HG03066 (cell line): Measurements from ENCODE around the gene VSNL1.
"Not testable (repeated sequence)": the region's sequence is repeated elsewhere in the genome, so short reads cannot be mapped to it uniquely, and the experiment has no call there.

Experiments
- ATAC-seq: cut with Tn5 transposase; IDR thresholded peaks from one replicate; pipeline ENCODE4 v1.9.1; 2021; ENCODE audit warnings: low read depth; ENCODE audit not compliant: unreplicated experiment

Gene VSNL1

GRCh38 chr2:17541531-17541950, 1.0 kb downstream of the VSNL1 start:
- ATAC-seq, result no peak

GRCh38 chr2:17542471-17542870, 2.0 kb downstream of the VSNL1 start:
- ATAC-seq, result no peak

GRCh38 chr2:17543131-17543660, 2.7 kb downstream of the VSNL1 start:
- no peak for ATAC-seq

GRCh38 chr2:17543848-17544247, 3.4 kb downstream of the VSNL1 start:
- ATAC-seq, result no peak

- no peak for ATAC-seq
These were observed 3.8 kb downstream of the VSNL1 start for GRCh38 chr2:17544256-17544655.

- no peak for ATAC-seq
These were observed 5.5 kb downstream of the VSNL1 start for GRCh38 chr2:17545680-17546613.

- ATAC-seq, result no peak
These were observed 6.7 kb downstream of the VSNL1 start for GRCh38 chr2:17547237-17547636.

GRCh38 chr2:17547737-17548136, 7.2 kb downstream of the VSNL1 start:
- ATAC-seq, result no peak

GRCh38 chr2:17550907-17551306, 10.4 kb downstream of the VSNL1 start:
- ATAC-seq, result no peak

GRCh38 chr2:17555150-17555549, 14.7 kb downstream of the VSNL1 start:
- no peak for ATAC-seq

GRCh38 chr2:17557596-17557995, 17.1 kb downstream of the VSNL1 start:
- ATAC-seq, result no peak

GRCh38 chr2:17558053-17558452, 17.6 kb downstream of the VSNL1 start:
- no peak for ATAC-seq

- ATAC-seq, result no peak
These were observed 18.4 kb downstream of the VSNL1 start for GRCh38 chr2:17558878-17559277.

GRCh38 chr2:17565726-17566125, 25.2 kb downstream of the VSNL1 start:
- ATAC-seq, result not testable (repeated sequence)

- no peak for ATAC-seq
These were observed 31.2 kb downstream of the VSNL1 start for GRCh38 chr2:17571681-17572080.

- no peak for ATAC-seq
These were observed 32.7 kb downstream of the VSNL1 start for GRCh38 chr2:17573085-17573803.

GRCh38 chr2:17573804-17574175, 33.3 kb downstream of the VSNL1 start:
- ATAC-seq, result no peak

- no peak for ATAC-seq
These were observed 34.0 kb downstream of the VSNL1 start for GRCh38 chr2:17574406-17575073.

GRCh38 chr2:17576802-17577201, 36.3 kb downstream of the VSNL1 start:
- ATAC-seq, result no peak

GRCh38 chr2:17578466-17578928, 38.0 kb downstream of the VSNL1 start:
- peak; percentile 58 for ATAC-seq
